Activated T-helper 1 cell treated with Interleukin-2 at 50 U/mL for 16 hours (primary cell): ENCODE measurements around the gene PDE6H.

Experiments
- DNase-seq: peaks from one replicate; pipeline ENCODE4 v3.0.0-alpha.2; 2020; ENCODE audit warnings: low read depth

PDE6H gene

GRCh38 chr12:14975457-14975856 is 2.6 kb downstream of the PDE6H start:
- DNase-seq: no peak

DNA sequence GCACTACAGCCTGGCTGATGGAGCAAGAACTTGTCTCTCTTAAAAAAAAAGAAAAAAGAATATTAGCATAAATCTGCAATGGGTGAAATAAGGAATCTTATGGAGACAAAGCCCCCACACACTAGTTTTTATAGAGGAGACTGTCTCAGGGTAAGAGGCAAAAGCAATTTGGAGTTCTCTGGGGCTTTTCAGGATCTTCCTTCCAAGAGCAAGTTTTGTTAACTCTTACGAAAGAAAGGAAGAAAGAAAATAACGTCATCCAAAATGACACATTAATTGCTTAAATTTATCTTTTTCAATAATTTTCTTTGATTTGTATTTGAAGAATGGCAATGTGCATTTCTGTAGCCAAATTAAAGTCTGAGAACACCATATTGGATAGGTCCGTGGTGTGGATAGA is 3.8 kb downstream of the PDE6H start:
- DNase-seq: no peak

DNA sequence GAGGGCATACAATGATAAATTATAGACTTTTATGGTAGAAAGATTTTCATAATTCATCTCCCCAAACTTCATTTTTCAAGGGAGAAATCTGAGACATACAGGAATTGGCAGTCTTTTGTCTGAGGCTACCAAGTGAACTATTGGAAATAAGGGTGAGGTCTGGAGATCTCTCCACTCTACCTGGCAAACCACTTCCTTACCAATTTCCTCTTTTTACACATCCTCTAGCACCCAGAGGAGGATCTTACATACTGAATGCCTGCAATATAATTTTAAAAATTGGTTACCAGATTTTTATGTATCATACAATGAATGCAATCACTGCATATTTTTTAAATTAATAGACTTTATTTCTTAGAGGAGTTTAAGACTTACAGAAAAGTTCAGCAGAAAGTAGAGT is 6.6 kb downstream of the PDE6H start:
- no peak for DNase-seq

DNA sequence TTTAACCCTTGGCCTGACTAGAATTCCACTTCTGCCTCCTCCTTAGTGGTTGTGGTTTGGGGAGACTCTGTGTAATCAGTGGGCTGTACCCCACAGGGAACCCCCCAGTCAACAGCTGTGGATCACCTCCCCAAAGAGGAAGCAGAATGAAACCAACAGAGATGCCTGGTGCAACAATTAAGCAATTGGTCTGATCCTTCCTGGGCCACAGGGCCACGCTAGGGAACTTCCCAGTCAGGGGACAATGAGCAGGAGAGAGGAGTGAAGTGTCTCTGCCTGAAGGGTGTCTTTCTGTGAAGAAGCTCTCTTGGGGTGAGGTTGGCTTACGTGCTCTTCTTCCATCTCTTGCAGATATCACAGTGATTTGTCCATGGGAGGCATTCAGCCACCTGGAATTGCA is 8.2 kb downstream of the PDE6H start:
- DNase-seq: no peak

DNA sequence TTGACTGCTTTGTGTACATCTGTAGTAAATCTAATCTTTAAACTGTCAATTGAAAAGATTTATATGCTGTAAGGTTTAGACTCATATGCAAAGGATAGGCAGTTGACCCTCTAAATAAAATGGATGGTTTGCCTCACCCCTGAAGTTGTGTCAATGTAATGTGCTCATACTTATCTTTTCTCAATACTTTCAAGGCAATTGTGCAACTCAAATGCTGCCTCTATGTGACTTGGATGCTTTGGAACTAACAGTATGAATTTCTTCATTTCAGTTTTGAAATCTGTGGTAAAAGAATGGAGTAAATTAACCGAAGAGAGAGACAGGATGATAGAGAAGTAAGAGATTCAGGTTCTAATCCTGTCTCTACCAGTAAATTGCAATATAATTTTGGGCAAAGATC is 9.7 kb downstream of the PDE6H start:
- DNase-seq: no peak

DNA sequence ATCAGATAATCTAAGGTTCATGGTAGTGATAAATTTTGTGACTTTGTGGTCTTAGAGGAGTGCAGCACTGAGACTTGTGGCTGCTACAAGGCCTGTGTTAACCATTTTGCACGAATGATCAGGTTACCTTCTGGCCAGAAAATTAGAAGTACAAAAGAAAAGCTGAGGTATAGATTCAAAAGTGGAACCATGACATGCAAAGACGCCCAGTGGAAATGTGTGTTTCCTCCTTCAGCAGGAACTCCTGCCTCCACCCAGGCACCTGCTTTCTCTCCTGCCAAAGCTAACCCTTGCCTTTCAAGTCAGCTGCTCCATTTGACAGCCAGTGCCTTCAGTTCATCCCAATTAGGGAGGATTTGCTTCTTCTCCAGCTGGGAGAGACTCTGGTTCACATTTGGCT is 10.1 kb downstream of the PDE6H start:
- no peak for DNase-seq

DNA sequence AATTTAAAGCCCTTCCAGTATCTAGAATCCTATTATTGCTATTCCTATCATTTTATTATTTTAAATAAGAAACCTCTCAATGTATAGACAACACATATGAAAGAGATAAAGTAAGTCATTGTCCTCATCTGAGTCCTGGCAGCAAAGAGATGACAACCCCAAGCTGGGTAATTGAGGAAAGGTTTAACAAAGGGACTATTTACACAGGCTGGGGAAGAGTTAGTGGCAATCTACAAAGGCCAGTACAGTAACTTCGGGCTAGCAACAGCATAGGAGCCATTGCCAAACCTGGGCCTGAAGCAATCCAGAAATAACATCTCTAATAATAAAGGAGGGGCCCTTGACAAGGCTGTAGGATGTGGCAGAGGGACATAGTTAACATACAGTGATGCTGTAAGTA is 11.2 kb downstream of the PDE6H start:
- DNase-seq: no peak

DNA sequence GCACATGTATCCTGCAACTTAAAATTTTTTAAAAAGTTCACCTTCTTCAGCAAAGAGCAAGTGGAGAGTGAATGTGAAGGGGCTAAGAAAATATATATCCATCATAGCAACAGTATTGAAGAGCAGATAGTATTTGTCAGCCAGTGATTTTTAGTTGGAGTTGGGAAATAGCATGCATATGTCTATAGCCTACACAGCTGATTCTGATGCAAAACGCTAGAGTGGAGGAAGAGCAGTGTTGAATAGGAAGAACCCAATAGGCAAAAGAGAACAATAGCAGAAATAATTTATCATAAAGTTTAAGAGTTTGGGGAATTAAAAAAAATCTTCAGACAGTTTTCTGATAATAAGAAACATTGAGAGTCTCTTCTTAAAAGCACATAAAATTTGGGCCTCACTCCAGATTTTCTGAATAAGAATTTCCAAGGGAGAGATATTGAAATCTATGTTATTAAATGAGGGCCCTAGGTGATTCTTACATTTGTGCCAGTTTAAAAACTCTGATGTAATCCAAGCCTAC is 12.0 kb downstream of the PDE6H start:
- DNase-seq: no peak

DNA sequence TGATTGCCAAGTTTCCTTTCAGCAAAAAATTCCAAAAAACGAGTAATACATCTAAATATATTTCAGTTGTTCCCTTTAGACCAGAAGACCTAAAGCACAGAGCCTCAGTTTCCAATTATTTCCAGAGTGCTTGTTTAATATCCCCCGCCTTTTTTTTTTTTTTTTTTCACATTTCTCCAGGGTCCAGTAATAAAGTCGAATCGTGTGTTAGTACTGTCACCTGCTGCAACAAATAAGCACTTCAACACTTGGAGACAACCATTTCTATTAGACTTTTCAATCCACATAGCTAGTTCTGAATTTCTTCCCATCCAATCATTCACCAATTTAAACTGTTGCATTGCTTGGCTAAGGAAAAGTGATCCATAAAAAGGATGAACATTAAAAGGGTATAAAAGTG is 13.6 kb downstream of the PDE6H start:
- no peak for DNase-seq

DNA sequence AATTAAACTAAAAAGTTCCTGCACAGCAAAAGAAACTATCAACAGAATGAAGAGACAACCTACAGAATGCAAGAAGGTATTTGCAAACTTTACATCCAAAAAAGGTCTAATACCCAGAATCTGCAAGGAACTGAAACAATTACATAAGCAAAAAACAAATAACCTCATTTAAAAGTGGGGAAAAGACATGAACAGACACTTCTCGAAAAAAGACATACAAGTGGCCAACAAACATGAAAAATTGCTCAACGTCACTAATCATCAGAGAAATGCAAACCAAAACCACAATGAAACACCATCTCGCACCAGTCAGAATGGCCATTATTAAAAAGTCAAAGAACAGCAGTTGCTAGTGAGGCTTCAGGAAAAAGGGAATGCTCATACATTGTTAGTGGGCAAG is 15.2 kb downstream of the PDE6H start:
- no peak for DNase-seq

DNA sequence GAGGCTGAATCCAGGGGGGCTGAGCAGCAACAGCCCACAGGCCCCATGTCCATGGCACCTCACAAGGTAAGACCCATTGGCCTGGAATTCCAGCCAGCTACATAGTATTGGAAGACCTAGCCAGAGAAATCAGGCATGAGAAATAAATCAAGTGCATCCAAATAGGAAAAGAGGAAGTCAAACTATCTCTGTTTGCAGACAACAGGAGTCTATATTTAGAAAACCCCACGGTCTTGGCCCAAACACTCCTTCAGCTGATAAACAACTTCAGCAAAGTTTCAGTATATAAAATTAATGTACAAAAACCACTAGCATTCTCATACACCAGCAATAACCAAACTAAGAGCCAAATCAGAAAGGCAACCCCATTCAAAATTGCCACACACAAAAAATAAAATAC is 16.9 kb downstream of the PDE6H start:
- no peak for DNase-seq

GRCh38 chr12:14991069-14991468 is 18.2 kb downstream of the PDE6H start:
- DNase-seq: no peak

GRCh38 chr12:14992673-14993072 is 19.8 kb downstream of the PDE6H start:
- no peak for DNase-seq

DNA sequence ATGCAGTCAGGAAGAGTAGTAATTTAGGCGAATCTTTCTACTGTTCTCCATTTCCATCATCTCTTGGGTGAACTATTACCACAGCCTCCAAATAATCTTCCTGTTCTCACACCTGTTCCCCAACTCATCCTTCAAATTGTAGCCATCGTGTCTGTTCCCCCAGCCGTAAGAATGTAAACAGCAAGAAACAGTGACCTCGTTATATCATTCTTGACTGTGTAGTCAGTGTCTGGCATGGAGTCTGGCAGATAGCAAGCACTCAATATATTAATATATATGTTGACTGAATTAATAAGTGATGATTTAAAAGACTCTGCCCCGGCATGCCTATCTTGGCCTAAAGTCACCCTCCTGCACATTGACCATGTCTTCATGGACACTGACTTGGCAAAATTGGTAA is 20.3 kb downstream of the PDE6H start:
- no peak for DNase-seq

GRCh38 chr12:14993537-14994266 is 20.9 kb downstream of the PDE6H start:
- no peak for DNase-seq

DNA sequence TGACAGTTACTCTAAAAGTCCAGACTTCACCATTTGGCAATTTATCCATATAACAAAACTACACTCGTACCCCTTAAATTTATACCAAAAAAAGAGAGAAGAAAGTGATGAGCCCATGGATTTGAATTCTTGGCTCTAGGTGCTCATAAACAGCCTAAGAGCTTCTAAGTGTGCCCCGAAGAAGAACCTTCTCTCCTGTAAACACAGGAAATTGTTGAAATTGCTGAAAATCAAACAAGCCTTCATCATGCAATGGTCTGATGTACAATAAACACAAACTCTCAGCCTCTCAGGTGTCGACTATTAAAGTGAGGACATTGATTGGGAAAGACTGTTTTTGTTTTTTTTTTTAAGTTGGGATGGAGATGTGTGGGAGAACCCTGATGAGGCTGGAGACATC is 21.8 kb downstream of the PDE6H start:
- DNase-seq: no peak

- DNase-seq: no peak
These were observed 23.0 kb downstream of the PDE6H start for GRCh38 chr12:14995583-14996425.

DNA sequence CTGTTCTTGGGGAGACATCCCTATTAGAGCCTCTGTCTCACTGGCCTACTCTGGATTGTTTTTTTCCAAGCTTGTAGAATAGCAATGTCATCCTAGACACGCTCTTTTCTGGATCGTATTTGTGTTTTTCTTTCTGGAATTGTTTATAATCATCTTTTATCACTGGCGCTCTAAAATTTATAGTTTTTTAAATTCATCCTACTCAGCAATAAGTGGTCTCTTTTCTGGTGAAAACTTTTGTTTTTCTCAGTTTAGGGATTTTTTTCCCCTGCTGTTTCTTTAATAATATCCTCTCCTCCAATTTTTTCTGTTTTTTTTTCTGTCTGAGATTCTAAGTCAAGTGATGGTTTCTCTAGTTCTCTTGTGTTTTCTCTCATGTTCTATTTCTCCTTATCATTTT is 25.2 kb downstream of the PDE6H start:
- DNase-seq: no peak

- DNase-seq: no peak
These were observed 26.3 kb downstream of the PDE6H start for GRCh38 chr12:14999021-14999694.

GRCh38 chr12:14999695-15000365 is 27.0 kb downstream of the PDE6H start:
- no peak for DNase-seq

GRCh38 chr12:15000575-15000974 is 27.7 kb downstream of the PDE6H start:
- DNase-seq: no peak

DNA sequence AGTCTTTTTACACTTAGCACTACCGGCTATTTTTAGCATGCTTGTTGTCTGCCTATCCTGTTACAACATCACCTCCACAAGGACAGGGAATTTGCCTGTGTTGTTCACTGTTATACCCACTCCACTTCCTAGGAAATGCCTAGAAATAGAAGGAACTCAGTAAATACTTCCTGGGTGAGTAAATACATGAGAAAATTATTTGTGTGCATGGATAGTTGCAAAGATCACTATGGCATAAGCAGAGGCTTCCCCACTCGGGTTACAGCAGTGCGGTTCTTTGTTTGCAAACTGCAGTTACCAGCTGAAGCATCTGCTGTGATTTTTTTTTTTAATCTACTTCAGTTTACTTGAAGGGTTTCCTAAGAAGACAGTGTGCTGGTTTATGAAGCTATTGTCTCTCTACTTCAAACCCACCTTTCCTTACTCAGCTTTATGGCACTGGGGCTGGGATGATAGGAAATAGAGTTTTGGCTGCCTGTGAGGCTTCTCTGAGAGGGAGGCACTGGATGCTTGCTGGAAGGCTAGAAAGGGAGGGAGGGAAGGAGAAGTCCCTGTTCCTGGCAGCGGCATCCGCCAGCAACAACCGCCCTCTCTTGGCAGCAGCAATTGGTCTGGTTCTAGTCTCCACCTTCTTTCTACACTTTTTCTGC is 29.0 kb downstream of the PDE6H start:
- no peak for DNase-seq
